CD4-positive, alpha-beta T cell treated with Interleukin-10 for 1 hour (primary cell): ENCODE data around the gene FBXO3.
"Not testable (repeated sequence)": the region's sequence is repeated elsewhere in the genome, so short reads cannot be mapped to it uniquely, and the experiment has no call there.

Experiments
- DNase-seq: peaks from one replicate; pipeline ENCODE4 v3.0.0-alpha.2; 2020

FBXO3 gene, protein sequence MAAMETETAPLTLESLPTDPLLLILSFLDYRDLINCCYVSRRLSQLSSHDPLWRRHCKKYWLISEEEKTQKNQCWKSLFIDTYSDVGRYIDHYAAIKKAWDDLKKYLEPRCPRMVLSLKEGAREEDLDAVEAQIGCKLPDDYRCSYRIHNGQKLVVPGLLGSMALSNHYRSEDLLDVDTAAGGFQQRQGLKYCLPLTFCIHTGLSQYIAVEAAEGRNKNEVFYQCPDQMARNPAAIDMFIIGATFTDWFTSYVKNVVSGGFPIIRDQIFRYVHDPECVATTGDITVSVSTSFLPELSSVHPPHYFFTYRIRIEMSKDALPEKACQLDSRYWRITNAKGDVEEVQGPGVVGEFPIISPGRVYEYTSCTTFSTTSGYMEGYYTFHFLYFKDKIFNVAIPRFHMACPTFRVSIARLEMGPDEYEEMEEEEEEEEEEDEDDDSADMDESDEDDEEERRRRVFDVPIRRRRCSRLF

GRCh38 chr11:33773987-33774735 lies at the start of gene FBXO3:
Gene FBXO3, minus strand, starts transcription at chr11:33774520. Its CDS starts 23 bp downstream, at chr11:33774497.
- peak; percentile 92 for DNase-seq

DNA sequence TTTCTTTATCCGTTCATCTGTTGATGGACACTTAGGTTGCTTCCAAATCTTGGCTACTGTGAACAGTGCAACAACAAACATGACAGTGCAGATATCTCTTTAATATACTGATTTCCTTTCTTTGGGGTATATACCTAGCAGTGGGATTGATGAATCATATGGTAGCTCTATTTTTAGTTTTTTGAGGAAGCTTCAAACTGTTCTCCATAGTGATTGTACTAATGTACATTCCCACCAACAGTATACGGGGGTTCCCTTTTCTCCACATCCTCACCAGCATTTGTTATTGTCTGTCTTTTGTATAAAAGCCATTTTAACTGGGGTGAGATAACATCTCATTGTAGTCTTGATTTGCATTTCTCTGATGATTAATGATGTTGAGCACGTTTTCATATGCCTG lies 48.7 kb upstream of the FBXO3 start:
- DNase-seq = not testable (repeated sequence)

DNA sequence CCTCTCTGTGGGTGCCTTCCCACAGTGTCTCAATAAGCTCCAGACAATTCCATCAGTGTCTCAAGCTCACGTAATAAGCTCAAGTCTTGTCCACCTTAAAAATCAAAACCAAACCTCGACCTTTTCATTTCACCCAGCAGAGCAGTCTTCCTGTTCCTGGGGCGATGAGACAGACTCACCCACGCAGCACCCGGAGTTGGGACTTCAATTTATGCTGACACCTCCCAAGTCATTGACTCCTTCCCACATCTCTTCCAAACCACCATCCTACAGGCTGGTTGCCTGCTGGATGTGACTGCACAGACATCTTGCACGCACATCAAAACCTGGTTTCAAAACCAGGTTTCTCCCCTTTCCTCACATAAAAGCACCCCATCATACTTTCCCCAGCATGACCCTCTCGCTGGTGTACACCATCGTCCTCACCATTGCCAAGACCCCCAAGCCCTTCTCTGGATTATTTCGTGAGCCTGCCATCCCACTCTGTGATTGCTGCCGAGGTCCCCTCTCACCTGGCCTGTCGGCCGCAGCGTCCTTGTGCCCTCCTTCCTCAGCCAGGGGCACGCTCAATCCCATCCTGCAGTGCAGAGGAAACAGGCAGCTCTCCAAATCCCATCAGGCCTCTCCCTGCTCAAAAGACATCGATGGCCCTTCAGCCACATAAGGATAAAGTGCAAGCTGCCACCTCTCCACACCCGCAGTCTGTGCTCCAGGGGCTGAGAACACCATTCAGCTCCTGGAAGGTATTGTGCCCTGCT lies 45.1 kb upstream of the FBXO3 start:
- DNase-seq = no peak

DNA sequence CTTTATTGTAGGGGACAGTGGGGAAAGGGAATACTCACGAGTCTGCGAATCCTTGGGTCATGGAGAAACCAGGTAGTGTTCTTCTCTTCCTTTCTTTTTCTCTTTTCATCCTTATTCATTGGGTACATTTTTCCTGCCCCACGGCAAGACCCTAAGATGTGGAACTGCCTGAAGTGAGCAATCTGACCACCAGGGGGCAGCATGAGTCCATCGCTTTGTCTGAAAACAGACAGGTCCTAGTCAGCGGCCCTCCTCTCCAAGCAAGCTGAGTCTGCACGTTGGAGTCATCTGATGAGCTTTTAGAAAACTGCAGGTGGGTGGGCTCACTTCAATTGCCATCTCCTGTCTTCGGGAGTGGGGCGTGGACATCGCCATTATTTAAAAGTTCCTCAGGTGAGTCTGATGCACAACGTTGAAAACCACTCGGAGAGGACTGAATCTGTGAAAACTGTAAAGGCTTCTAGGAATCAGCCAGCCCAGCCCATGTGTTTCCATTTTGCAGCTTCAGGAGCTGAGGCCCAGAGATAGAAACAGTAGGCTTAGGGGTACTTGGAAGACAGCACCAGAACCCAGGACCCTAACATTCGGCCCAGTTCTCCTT lies 34.0 kb upstream of the FBXO3 start:
- peak; percentile 82 for DNase-seq

- no peak for DNase-seq
Measured at GRCh38 chr11:33804471-33804870, 30.2 kb upstream of the FBXO3 start.

DNA sequence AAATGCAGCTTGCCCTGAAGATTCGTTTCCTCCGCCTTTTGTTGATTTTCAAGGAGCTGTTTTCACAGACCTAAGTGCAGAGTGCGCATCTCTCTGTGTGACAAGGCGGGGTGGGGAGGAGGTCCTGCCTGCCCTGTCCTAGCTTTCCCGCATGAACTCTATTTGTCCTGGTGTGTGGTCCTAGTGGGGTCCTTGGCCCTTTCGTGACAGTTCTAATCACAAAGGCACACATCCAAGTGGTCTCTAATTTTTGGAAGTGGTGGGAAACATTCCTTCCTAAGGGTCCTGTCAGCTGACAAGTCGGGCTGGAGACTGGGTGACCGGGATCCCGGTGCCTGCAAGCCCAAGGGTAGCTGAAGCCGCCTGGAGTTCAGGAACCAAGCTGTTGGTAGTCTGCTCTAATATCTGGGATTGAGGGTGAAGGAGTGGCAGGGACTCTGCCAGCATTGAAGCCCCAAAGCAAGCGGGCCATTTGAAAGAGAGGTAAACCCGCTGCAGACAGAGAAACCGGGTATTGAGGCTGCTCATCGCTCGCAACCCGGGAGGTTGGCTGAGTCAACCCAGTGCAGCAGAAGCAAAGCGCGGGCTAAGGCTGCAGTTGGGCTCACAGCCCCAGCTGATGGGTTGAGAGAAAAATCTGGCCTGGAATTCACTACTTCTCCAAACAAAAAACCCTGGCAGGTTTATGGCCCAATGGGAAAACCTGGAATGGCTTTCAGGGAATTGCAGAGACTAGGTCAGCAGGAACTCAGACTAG lies 28.1 kb upstream of the FBXO3 start:
- DNase-seq = no peak

DNA sequence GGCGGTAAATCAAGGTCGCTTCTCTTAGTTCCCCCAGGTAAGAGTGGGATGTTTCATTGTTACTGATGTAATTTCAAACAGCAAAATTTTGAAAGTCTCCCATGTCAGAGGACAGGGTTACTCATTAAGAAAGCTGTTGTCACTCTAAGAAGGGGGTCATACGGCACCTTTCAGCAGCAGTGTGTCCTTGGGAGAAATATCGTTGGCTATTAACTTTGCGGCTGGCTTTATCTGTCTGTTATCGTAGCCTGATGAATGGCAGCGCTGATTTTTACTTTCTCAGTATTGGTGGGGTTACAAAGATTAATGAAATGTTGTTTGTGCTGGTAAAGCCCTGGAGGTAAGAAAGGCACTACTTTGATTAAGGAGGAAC lies 27.5 kb upstream of the FBXO3 start:
- no peak for DNase-seq

DNA sequence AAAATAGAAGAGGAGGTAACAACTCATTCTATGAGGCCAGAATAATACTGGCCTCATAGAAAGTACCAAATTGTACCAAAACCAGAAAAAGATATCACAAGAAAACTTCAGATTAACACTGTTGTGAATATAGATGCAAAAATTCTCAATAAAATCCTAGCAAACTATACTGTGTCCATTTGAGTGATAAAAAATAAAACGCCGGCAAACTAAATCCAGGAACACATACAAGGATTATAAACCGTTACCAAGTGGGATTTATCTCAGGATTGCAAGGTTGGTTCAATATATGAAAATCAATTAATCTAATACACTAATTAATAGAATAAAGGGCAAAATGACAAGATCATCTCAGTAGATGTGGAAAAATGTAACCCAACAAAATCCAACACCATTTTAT lies 23.6 kb upstream of the FBXO3 start:
- no peak for DNase-seq

DNA sequence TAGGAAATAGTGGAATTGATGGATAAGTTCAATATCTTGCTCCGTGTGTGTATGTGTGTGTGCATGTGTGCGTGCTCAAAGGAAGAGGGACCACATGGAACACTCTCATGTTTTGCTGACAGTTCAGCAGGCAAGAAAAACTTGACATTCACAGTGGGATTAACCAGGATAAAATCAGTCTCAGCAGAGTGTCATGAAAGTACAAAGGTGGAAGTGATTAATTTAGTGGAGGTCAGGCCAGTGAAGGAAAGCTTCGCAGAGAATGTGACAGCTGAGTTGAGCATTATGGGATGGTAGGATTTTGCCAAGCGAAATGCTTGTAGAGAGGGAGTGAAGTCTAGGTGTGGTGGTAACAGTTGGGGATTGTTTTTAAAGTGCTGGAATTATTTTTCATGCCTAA lies 15.7 kb upstream of the FBXO3 start:
- DNase-seq = no peak

- not testable (repeated sequence) for DNase-seq
Measured at GRCh38 chr11:33788095-33788494, 13.8 kb upstream of the FBXO3 start.

- DNase-seq = no peak
Measured at GRCh38 chr11:33787076-33787475, 12.8 kb upstream of the FBXO3 start.

GRCh38 chr11:33785609-33786008 lies 11.3 kb upstream of the FBXO3 start:
- no peak for DNase-seq

- no peak for DNase-seq
Measured at GRCh38 chr11:33779849-33780528, 5.7 kb upstream of the FBXO3 start.

DNA sequence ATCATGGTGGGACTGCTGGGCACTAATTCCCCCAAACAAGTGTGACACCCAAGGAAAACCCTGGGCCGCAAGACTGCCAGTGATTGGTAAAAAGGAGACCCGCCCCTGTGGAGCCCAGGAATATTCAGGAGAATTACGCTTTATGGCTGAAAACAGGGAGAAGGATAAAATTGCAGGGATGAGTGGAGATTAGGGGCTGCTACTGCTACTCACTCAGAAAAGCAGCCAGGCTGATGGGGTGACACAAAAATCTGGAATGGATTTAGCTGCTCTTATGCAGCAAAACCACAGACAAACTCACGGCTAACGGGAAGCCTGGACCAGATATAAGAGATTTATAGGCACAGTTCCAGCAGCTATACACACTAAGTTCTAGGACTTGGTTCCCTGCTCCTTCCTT lies 4.4 kb upstream of the FBXO3 start:
- DNase-seq = no peak

GRCh38 chr11:33777906-33778305 lies 3.6 kb upstream of the FBXO3 start:
- DNase-seq = peak; percentile 51

DNA sequence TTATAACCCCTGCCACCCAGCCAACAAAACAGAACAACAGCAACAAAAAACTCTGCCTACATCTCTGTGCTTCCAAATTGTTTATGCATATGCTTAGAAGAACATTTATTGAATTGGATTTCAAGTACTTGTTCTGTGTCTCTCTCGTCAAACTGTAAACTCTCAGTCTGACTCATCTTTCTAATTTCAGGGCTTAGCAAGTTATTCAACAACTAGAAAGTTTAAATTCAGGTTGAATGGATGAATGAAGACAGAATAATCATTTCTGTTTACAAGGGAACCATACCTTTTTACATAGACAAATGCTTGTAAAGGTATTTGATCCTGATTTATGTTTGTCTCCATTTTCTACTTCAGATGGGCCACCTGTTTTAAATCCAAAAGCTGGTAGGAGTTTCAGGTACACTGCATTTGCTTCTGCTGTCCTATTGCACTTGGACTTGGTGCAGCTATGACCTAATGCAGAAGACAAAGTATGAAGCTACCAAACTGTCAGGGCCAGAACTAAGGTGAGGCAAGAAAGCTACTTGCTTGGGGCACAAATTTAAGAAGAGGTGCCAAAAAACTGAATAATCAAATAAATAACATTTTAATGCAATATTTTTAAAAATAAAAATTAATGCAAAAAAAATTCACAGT lies 1.6 kb upstream of the FBXO3 start:
- DNase-seq = no peak

DNA sequence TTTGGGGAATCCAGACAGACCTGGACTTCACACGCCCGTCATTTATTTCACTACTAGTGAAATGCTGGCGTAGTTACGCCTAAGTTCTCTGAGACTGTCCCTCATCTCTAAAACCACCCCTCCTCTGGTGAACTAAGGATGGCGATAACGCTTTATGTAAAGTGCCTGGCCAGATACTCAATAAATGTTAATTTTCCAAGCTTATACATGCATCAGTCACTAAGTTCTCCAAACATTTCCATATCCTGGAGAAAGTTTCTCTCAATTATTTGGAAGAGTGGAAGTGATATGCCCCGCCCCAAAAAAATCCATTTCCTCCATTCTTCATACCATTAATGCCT lies 1.1 kb upstream of the FBXO3 start:
- DNase-seq = no peak

- DNase-seq = no peak
Measured at GRCh38 chr11:33774736-33775466, 581 bp upstream of the FBXO3 start.

- DNase-seq = peak; percentile 40
Measured at GRCh38 chr11:33773404-33773986, 825 bp downstream of the FBXO3 start.

DNA sequence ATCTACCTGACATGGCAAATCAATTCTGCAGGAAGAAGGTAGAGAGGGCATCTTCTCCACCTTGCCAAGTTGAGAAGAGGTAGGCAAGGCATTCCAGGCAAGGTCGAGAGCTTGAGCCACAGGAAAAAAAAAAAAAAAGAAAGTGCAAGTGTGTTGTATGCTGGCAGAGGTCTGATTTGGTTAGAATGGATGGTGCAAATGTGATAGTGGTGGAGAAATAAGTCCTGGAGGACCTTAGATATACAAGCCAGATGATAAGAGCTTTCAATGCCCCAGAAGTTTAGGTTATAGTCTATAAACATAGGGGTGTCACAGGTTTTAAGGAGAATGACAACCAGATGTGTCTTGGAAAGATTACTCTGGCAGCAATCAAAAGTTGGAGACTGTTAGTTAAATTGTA lies 1.4 kb downstream of the FBXO3 start:
- no peak for DNase-seq
